Measurements from ENCODE around the gene TBCD.

Gene TBCD

GRCh38 chr17:82930924-82931698 is 179.2 kb downstream of the TBCD start:
- H3K4me1 ChIP-seq (ENCODE audit: low read length), result no peaks in the 10 kb centered on the region
- H3K9ac ChIP-seq (ENCODE audit: low read length), result no peak overlapping the region
- H3K9me2 ChIP-seq (replicated peaks; ENCODE audit: insufficient read depth, low read length), result no peaks in the 10 kb centered on the region
- H3K4me3 ChIP-seq (ENCODE audit: low read length), result no peak overlapping the region
- no peak overlapping the region for H2AFZ ChIP-seq (ENCODE audit: low read length)
- no peaks in the 10 kb centered on the region for H4K20me1 ChIP-seq (ENCODE audit: insufficient read depth, low read length)
- H3F3A ChIP-seq (ENCODE audit: insufficient read depth, low read length), result no peaks in the 10 kb centered on the region
- no peaks in the 10 kb centered on the region for H3K79me2 ChIP-seq (ENCODE audit: low read length)
- H3K4me2 ChIP-seq (ENCODE audit: low read depth, low read length), result no peak overlapping the region
- no peak for DNase-seq
- H3K36me3 ChIP-seq (replicated peaks; ENCODE audit: insufficient read depth, low read length), result no peaks in the 10 kb centered on the region
- no peaks in the 10 kb centered on the region for H3K27me3 ChIP-seq (replicated peaks; ENCODE audit: insufficient read depth, low read length)
- H3K27ac ChIP-seq (ENCODE audit: low read length), result no peak overlapping the region
- H3K9me3 ChIP-seq (replicated peaks; ENCODE audit: insufficient read depth, low read length), result no peaks in the 10 kb centered on the region
- TF ChIP-seq EZH2 (optimal IDR thresholded peaks at IDR 0.05; ENCODE audit: low read depth, low read length) (no peak), CTCF (IDR thresholded peaks at IDR 0.05; ENCODE audit: low read length) (no peak), EZH2phosphoT487 (IDR thresholded peaks at IDR 0.05; ENCODE audit: low read length) (no peak)

GRCh38 chr17:82931699-82932517 is 180.0 kb downstream of the TBCD start:
- no peaks in the 10 kb centered on the region for H4K20me1 ChIP-seq (ENCODE audit: insufficient read depth, low read length)
- no peaks in the 10 kb centered on the region for H3F3A ChIP-seq (ENCODE audit: insufficient read depth, low read length)
- H3K4me3 ChIP-seq (ENCODE audit: low read length), result no peak overlapping the region
- TF ChIP-seq CTCF (IDR thresholded peaks at IDR 0.05; ENCODE audit: low read length), result no peak
- TF ChIP-seq EZH2phosphoT487 (IDR thresholded peaks at IDR 0.05; ENCODE audit: low read length), result no peak
- no peaks in the 10 kb centered on the region for H3K36me3 ChIP-seq (replicated peaks; ENCODE audit: insufficient read depth, low read length)
- no peak for DNase-seq
- H3K27me3 ChIP-seq (replicated peaks; ENCODE audit: insufficient read depth, low read length), result no peaks in the 10 kb centered on the region
- no peaks in the 10 kb centered on the region for H3K79me2 ChIP-seq (ENCODE audit: low read length)
- H3K4me2 ChIP-seq (ENCODE audit: low read depth, low read length), result no peak overlapping the region
- no peak overlapping the region for H3K9ac ChIP-seq (ENCODE audit: low read length)
- no peak overlapping the region for H3K27ac ChIP-seq (ENCODE audit: low read length)
- H3K4me1 ChIP-seq (ENCODE audit: low read length), result no peaks in the 10 kb centered on the region
- no peaks in the 10 kb centered on the region for H3K9me2 ChIP-seq (replicated peaks; ENCODE audit: insufficient read depth, low read length)
- H2AFZ ChIP-seq (ENCODE audit: low read length), result no peak overlapping the region
- no peaks in the 10 kb centered on the region for H3K9me3 ChIP-seq (replicated peaks; ENCODE audit: insufficient read depth, low read length)

GRCh38 chr17:82932518-82933310 is 180.8 kb downstream of the TBCD start:
- Histone ChIP-seq H3K9me2 (replicated peaks; ENCODE audit: insufficient read depth, low read length) (no peaks in the 10 kb centered on the region), H3K4me2 (ENCODE audit: low read depth, low read length) (no peak overlapping the region), H3K9me3 (replicated peaks; ENCODE audit: insufficient read depth, low read length) (no peaks in the 10 kb centered on the region), H3K27me3 (replicated peaks; ENCODE audit: insufficient read depth, low read length) (no peaks in the 10 kb centered on the region), H3K27ac (ENCODE audit: low read length) (no peak overlapping the region), H3K4me3 (ENCODE audit: low read length) (no peak overlapping the region), H2AFZ (ENCODE audit: low read length) (no peak overlapping the region), H3K79me2 (ENCODE audit: low read length) (no peaks in the 10 kb centered on the region), H3K9ac (ENCODE audit: low read length) (no peak overlapping the region), H3F3A (ENCODE audit: insufficient read depth, low read length) (no peaks in the 10 kb centered on the region), H4K20me1 (ENCODE audit: insufficient read depth, low read length) (no peaks in the 10 kb centered on the region), H3K36me3 (replicated peaks; ENCODE audit: insufficient read depth, low read length) (no peaks in the 10 kb centered on the region), H3K4me1 (ENCODE audit: low read length) (no peaks in the 10 kb centered on the region)
- no peak for DNase-seq
- TF ChIP-seq EZH2 (optimal IDR thresholded peaks at IDR 0.05; ENCODE audit: low read depth, low read length) (no peak), CTCF (IDR thresholded peaks at IDR 0.05; ENCODE audit: low read length) (no peak), EZH2phosphoT487 (IDR thresholded peaks at IDR 0.05; ENCODE audit: low read length) (no peak)
